Right lobe of liver (tissue), 6 donors: ENCODE data around the gene BMPER. TPM values are rescaled to one million over a fixed set of nuclear protein-coding genes. Genes with fewer than 3 reads are reported as not detected.

Source experiments
- ATAC-seq, 4 donors: fragments of 200-7000 bp; cut with Tn5 transposase; one replicate each; pipeline ENCODE4 v1.9.1; 2020; ENCODE audit warnings: mild to moderate bottlenecking in 4 of 4, moderate library complexity in 4 of 4
- DNase-seq, 3 donors: peaks; one replicate each; pipeline ENCODE4 v3.0.0-alpha.2; 2020
- H3K27ac ChIP-seq, 3 donors: fragments of 200-600 bp; one replicate each; pipeline ENCODE4 v1.8.0; 2022
- H3K27me3 ChIP-seq, 2 donors: fragments of 200-600 bp; one replicate each; pipeline ENCODE4 v1.8.0; 2022
- H3K36me3 ChIP-seq, 4 donors: fragments of 200-600 bp; sonication (generic) in 1 of 4; one replicate each; pipeline versions ENCODE4 v1.5.1 to v1.8.0; 2017 to 2022; ENCODE audit warnings: control low read depth in 1 of 4
- H3K4me1 ChIP-seq, 4 donors: fragments of 200-600 bp; sonication (generic) in 1 of 4; one replicate each; pipeline versions ENCODE4 v1.5.1 to v1.8.0; 2017 to 2022; ENCODE audit warnings: control low read depth in 1 of 4
- H3K4me3 ChIP-seq, 3 donors: fragments of 200-600 bp; one replicate each; pipeline ENCODE4 v1.8.0; 2022
- H3K9me3 ChIP-seq, 4 donors: fragments of 200-600 bp; sonication (generic) in 1 of 4; one replicate each; pipeline versions ENCODE4 v1.5.1 to v1.8.0; 2017 to 2022; ENCODE audit warnings: control low read depth in 1 of 4
- POLR2A ChIP-seq: fragments of 450-650 bp; IDR thresholded peaks from one replicate; pipeline ENCODE4 v1.6.1; 2017; ENCODE audit warnings: antibody characterized with exemption, mild to moderate bottlenecking
- WGBS: methylation state at CpG from one replicate; pipeline ENCODE4 v1.1.6; 2018; ENCODE audit warnings: low coverage, low lambda C conversion rate; ENCODE audit not compliant: insufficient coverage; ENCODE audit errors: missing lambda C conversion rate; 5-methylcytosine and 5-hydroxymethylcytosine counted together
- intact Hi-C, 2 donors: fragments of 100-400 bp; cut with DNase I; formaldehyde crosslinking; loops; one replicate each; pipeline versions ENCODE4 v1.11.2 to v1.14.1; 2022
- total RNA-seq, 6 experiments: library from RNA; depleted of rRNA in 2 of 6; stranded (reverse); fragments of >200 nt in 2 of 6; fragmentation: NEBNext Ultra II Directional in 3 of 6; extraction: Animal tissue kit (Norgen Biotek cat#: 25700) in 3 of 6; gene quantifications; one replicate each; pipeline versions ENCODE4 v1.1.0 to v1.2.4, GENCODE V29; 2016 to 2023
- TF ChIP-seq, protein P1 (sequence below), 4 donors: fragments of 200-600 bp in 3 of 4; fragments of 450-650 bp in 1 of 4; IDR thresholded peaks; one replicate each; pipeline versions ENCODE4 v1.5.1 to v1.8.0; 2016 to 2022; ENCODE audit warnings: antibody characterized with exemption in 4 of 4, mild to moderate bottlenecking in 2 of 4
- donor health status: DM: no; HTN: yes; CAD: no.
- donor health status: DM: no; HTN: no; CAD: no.
- donor health status: DM: no; HTN: no; CAD: no.
- donor health status: DM: no; HTN: yes; CAD: no.
- donor health status: DM: no; HTN: yes; CAD: no.

The BMPER gene
- total RNA-seq, 6 experiments from 2014 or later, result 5.8 to 17.1 (median 10.4) TPM

DNA sequence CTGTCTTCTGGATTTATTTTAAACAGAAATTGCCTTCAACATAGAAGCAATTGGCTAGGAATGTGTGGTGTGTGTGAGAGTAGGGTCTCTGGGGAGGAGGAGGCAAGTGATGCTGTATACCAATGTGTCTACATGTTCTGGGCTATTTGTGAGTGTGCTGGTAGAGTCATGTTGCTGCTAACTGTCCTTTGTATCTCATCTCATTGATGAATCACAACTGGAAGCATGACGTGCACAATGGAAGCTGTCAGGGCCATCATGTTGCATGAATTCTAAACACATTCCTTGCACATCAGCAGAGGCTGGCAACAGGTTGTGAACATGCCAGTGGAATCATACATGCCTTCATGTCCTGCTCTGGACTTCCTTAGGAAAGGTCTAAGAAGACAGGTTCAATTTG lies 199.7 kb downstream of the BMPER start:
- Histone ChIP-seq H3K36me3 (no peaks in the 10 kb centered on the region), H3K27me3 (no peaks in the 10 kb centered on the region), H3K4me1 (peaks cover 0 to 9% (median 4%) of the 10 kb centered on the region in 4 donors), H3K4me3 (no peak overlapping the region), H3K27ac (no peak overlapping the region), H3K9me3 (no peaks in the 10 kb centered on the region)
- intact Hi-C loops, result no loop called here
- DNase-seq, result no peak
- no peak for TF ChIP-seq POLR2A
- TF ChIP-seq, protein P1, sequence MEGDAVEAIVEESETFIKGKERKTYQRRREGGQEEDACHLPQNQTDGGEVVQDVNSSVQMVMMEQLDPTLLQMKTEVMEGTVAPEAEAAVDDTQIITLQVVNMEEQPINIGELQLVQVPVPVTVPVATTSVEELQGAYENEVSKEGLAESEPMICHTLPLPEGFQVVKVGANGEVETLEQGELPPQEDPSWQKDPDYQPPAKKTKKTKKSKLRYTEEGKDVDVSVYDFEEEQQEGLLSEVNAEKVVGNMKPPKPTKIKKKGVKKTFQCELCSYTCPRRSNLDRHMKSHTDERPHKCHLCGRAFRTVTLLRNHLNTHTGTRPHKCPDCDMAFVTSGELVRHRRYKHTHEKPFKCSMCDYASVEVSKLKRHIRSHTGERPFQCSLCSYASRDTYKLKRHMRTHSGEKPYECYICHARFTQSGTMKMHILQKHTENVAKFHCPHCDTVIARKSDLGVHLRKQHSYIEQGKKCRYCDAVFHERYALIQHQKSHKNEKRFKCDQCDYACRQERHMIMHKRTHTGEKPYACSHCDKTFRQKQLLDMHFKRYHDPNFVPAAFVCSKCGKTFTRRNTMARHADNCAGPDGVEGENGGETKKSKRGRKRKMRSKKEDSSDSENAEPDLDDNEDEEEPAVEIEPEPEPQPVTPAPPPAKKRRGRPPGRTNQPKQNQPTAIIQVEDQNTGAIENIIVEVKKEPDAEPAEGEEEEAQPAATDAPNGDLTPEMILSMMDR (IDR thresholded peaks at IDR 0.05), result no peak
- no peak for ATAC-seq
- 75% methylated on average over 1 of the region's 1 CpG for WGBS

DNA sequence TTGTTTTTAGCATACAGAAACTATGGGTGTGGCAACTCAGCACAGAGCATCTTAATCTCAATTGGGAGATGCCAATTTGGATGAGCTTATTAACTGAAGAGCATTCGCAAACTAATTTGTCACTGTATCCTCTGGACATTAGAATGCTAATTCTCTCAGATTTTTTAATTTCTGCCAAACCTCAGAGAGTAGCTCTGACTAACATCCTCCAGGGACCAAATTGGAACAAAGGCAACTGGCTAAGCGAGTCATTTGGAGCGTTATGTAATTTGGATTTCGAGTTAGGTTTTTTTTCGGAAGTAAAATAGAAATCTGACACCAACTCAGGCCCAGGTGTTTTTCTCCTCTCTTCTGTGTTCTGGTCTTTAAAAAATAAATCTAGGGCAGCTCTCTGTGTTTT lies 201.9 kb downstream of the BMPER start:
- TF ChIP-seq, protein P1 (IDR thresholded peaks at IDR 0.05), result no peak
- no peak for TF ChIP-seq POLR2A
- peak in 1 of 4 donors; percentile 6 for ATAC-seq
- intact Hi-C loops, result no loop called here
- 82% methylated on average over 5 of the region's 5 CpGs for WGBS
- no peak overlapping the region for H3K27ac ChIP-seq
- H3K4me1 ChIP-seq, result peaks cover 0 to 14% (median 4%) of the 10 kb centered on the region in 4 donors
- no peak for DNase-seq
- H3K9me3 ChIP-seq, result no peaks in the 10 kb centered on the region
- H3K36me3 ChIP-seq, result no peaks in the 10 kb centered on the region
- H3K4me3 ChIP-seq, result no peak overlapping the region
- H3K27me3 ChIP-seq, result no peaks in the 10 kb centered on the region

DNA sequence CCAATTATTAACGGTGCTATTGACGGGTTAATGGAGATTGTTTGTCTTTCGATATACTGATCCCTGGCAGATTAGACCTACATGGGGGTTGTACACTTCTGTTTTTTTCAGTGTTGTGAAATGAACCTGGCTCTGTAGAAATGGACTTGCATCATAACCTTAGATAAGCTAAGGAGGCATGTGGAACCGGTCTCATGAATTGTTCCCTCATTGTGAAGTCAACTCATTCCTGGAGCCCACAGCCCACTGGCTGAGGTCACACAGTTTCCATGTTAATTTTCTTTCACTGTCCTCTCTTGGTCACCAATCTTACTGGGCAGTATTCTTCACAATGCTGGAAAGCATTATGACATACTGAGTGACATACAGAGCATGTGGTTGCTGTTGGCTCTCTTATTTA lies 202.8 kb downstream of the BMPER start:
- H3K36me3 ChIP-seq, result no peaks in the 10 kb centered on the region
- TF ChIP-seq POLR2A, result no peak
- TF ChIP-seq, protein P1 (IDR thresholded peaks at IDR 0.05), result no peak
- intact Hi-C loops, result no loop called here
- no peak overlapping the region for H3K4me3 ChIP-seq
- H3K4me1 ChIP-seq, result peaks cover 0 to 14% (median 4%) of the 10 kb centered on the region in 4 donors
- H3K9me3 ChIP-seq, result no peaks in the 10 kb centered on the region
- H3K27ac ChIP-seq, result peak overlapping the region in 1 of 3 donors; percentile 76
- no peaks in the 10 kb centered on the region for H3K27me3 ChIP-seq
- DNase-seq (no peak), ATAC-seq (peak; percentile 75 to 91 (median 78))
- 25% methylated on average over 4 of the region's 4 CpGs for WGBS

DNA sequence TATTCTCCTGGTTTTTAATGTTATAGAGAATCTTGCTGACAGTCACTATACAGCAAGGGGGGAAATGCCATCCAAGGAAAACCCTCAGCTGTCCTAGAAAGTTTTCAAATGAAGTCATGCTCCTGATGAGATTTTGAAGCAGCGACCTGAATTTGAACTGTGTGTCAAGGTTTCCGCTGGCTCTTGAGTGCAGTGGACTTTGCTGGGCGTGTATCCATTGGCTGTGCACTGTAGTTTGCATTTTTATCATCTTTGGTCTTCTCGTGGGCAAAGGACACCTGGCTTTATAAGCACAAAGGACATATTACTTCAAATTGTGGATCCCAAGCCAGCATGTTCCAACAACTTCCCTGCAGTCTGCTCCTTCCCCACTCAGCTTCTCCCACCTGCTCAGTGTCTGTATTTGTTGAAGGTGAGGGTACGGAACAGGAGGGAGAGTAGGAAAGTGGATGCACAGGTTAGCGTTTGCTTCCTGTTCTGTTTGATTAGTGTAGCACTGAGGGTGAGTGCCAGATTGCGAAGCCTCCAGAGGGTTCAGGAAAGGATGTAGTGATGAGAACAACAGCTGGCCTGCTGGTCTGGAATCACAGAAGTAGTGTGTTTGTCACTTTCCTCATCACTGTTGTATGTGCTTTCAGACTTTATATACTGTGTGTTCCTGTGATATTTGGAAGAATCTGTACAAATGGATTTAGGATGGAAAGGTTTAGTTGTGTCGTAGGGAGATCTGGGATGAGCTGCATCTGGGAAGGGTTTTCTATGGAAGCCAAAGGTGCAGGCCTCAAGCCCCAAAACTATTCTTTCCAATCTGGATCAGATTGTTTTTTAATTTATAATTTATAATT lies 204.8 kb downstream of the BMPER start:
- intact Hi-C loops, result no loop called here
- DNase-seq, result peak; percentile 26 to 77 (median 62)
- no peak overlapping the region for H3K4me3 ChIP-seq
- H3K27ac ChIP-seq, result peak overlapping the region in 1 of 3 donors; percentile 76
- H3K9me3 ChIP-seq, result no peaks in the 10 kb centered on the region
- WGBS, result 30% methylated on average over 8 of the region's 8 CpGs
- H3K36me3 ChIP-seq, result no peaks in the 10 kb centered on the region
- H3K4me1 ChIP-seq, result peaks cover 0 to 14% (median 4%) of the 10 kb centered on the region in 4 donors
- TF ChIP-seq, protein P1 (IDR thresholded peaks at IDR 0.05), result no peak
- TF ChIP-seq POLR2A, result no peak
- peak; percentile 77 to 82 (median 80) for ATAC-seq
- no peaks in the 10 kb centered on the region for H3K27me3 ChIP-seq
